Measurements from ENCODE around the gene OR51B6. TPM values are rescaled to one million over a fixed set of nuclear protein-coding genes. Genes with fewer than 3 reads are reported as not detected.
"Not testable (repeated sequence)": the region's sequence is repeated elsewhere in the genome, so short reads cannot be mapped to it uniquely, and the experiment has no call there.

Gene OR51B6
- total RNA-seq, 2 donors from 2014 or later = 0.29 TPM; not detected in 1

- no peaks in the 10 kb centered on the region for H3K27me3 Mint-ChIP-seq (ENCODE audit: insufficient read depth)
These were observed 15.0 kb upstream of the OR51B6 start for GRCh38 chr11:5336331-5336730.

GRCh38 chr11:5337253-5337652 lies 14.1 kb upstream of the OR51B6 start:
- H3K4me3 Mint-ChIP-seq; H3K9ac ChIP-seq (ENCODE audit: extremely low read depth, low read length, poor library complexity, severe bottlenecking); H3K36me3 Mint-ChIP-seq (ENCODE audit: low read depth); H3K27ac ChIP-seq (ENCODE audit: low read depth, low read length); DNase-seq; H3K9me3 Mint-ChIP-seq; H3K27me3 Mint-ChIP-seq (ENCODE audit: insufficient read depth); H3K27ac Mint-ChIP-seq; H3K27me3 ChIP-seq (ENCODE audit: control insufficient read depth, insufficient read depth, low read length, poor library complexity, severe bottlenecking); H3K36me3 ChIP-seq (ENCODE audit: control insufficient read depth, insufficient read depth, low read length); H3K4me3 ChIP-seq (ENCODE audit: low read length); H3K9me3 ChIP-seq (ENCODE audit: control insufficient read depth, low read length): not testable (repeated sequence)
- peaks cover 22% of the 10 kb centered on the region for H3K4me1 Mint-ChIP-seq
- WGBS, 2 experiments (ENCODE audit: insufficient coverage in 1 of 2, insufficient read length in 1 of 2) = 84 to 100% methylated on average over 1 of the region's 1 CpG
- H3K4me1 ChIP-seq (ENCODE audit: control insufficient read depth, insufficient read depth, low read length) = peaks cover 14% of the 10 kb centered on the region

More at GRCh38 chr11:5336331-5336730, 15.0 kb upstream of the OR51B6 start:
- Histone ChIP-seq H3K9me3 (ENCODE audit: control insufficient read depth, low read length) (no peaks in the 10 kb centered on the region), H3K27me3 (ENCODE audit: control insufficient read depth, insufficient read depth, low read length, poor library complexity, severe bottlenecking) (no peaks in the 10 kb centered on the region), H3K36me3 (ENCODE audit: control insufficient read depth, insufficient read depth, low read length) (no peaks in the 10 kb centered on the region), H3K4me3 (ENCODE audit: low read length) (no peak overlapping the region), H3K9ac (ENCODE audit: extremely low read depth, low read length, poor library complexity, severe bottlenecking) (no peak overlapping the region), H3K27ac (ENCODE audit: low read depth, low read length) (no peak overlapping the region), H3K4me1 (ENCODE audit: control insufficient read depth, insufficient read depth, low read length) (peaks cover 14% of the 10 kb centered on the region)
- Mint-ChIP-seq H3K4me1 (peaks cover 22% of the 10 kb centered on the region), H3K4me3 (no peak overlapping the region), H3K36me3 (ENCODE audit: low read depth) (no peaks in the 10 kb centered on the region), H3K27ac (no peak overlapping the region), H3K9me3 (no peaks in the 10 kb centered on the region)
- TF ChIP-seq CTCF (conservative IDR thresholded peaks at IDR 0.05) = no peak
- DNase-seq = no peak

GRCh38 chr11:5339771-5340322 lies 11.5 kb upstream of the OR51B6 start:
- Histone ChIP-seq H3K27ac (ENCODE audit: low read depth, low read length) (no peak overlapping the region), H3K27me3 (ENCODE audit: control insufficient read depth, insufficient read depth, low read length, poor library complexity, severe bottlenecking) (no peaks in the 10 kb centered on the region), H3K4me3 (ENCODE audit: low read length) (no peak overlapping the region), H3K4me1 (ENCODE audit: control insufficient read depth, insufficient read depth, low read length) (peaks cover 13% of the 10 kb centered on the region), H3K9ac (ENCODE audit: extremely low read depth, low read length, poor library complexity, severe bottlenecking) (no peak overlapping the region), H3K9me3 (ENCODE audit: control insufficient read depth, low read length) (no peaks in the 10 kb centered on the region), H3K36me3 (ENCODE audit: control insufficient read depth, insufficient read depth, low read length) (no peaks in the 10 kb centered on the region)
- Mint-ChIP-seq H3K9me3 (no peaks in the 10 kb centered on the region), H3K4me1 (peaks cover 28% of the 10 kb centered on the region), H3K36me3 (ENCODE audit: low read depth) (no peaks in the 10 kb centered on the region), H3K4me3 (no peak overlapping the region), H3K27me3 (ENCODE audit: insufficient read depth) (no peaks in the 10 kb centered on the region), H3K27ac (no peak overlapping the region)
- WGBS, 2 experiments (ENCODE audit: insufficient coverage in 1 of 2, insufficient read length in 1 of 2) = 100% methylated on average over 1 of the region's 1 CpG
- no peak for TF ChIP-seq CTCF (conservative IDR thresholded peaks at IDR 0.05)
- no peak for DNase-seq

Measured in endodermal cell (in vitro differentiated cells).